ENCODE data around the gene TEAD4. TPM values are rescaled to one million over a fixed set of nuclear protein-coding genes. Genes with fewer than 3 reads are reported as not detected.
A peak's percentile ranks its signal among the peaks of the same experiment; 100 is the strongest.

The TEAD4 gene
- total RNA-seq, 1 donor from 2014 or later: 48.8 TPM

DNA sequence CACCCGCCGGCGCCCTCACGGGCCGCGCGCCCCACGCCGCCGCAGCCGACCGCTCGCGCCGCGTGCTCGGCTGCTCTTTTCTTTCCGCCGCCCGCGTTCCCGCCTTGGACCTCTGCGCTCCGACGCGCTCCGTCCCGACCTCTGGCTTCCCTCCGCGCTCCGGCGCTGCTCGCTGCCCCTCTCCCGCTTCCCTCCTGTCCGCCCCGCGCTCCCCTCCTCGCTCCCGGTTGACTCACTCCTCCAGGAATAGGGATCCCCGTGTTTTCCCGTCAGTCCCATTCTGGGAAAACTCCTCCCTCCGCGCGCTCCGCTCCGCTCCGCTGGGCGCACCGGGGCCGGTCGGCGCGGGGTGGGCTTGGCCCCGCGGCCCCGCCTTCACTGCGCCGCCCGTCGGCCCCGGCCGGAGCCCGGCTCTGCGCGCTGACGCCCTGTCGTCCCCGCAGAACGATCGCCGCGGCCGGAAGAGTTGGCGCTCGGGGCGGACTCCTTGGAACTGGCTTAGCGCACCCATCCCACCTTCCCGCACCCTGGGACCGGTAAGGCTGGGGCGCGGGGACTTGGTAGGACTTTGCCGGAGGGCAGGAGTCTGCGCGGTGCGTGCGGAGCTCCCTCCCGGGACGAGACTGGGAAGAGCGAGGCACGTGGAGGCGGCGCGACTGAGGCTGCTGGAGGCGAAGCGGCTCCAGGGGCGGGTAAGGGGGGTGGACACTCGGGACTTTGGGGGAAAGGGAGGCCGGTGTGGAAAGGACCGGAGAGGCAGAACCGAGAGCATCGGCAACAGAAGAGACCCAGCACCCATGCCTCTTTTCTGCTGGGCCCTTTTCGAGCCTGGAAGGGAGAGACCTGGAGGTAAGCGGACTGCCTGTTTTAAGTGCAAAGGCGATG is 550 bp downstream of the TEAD4 start:
- peak overlapping the region; percentile 73 for H3K4me3 ChIP-seq (ENCODE audit: low read depth, low read length)
- TF ChIP-seq, protein P1, sequence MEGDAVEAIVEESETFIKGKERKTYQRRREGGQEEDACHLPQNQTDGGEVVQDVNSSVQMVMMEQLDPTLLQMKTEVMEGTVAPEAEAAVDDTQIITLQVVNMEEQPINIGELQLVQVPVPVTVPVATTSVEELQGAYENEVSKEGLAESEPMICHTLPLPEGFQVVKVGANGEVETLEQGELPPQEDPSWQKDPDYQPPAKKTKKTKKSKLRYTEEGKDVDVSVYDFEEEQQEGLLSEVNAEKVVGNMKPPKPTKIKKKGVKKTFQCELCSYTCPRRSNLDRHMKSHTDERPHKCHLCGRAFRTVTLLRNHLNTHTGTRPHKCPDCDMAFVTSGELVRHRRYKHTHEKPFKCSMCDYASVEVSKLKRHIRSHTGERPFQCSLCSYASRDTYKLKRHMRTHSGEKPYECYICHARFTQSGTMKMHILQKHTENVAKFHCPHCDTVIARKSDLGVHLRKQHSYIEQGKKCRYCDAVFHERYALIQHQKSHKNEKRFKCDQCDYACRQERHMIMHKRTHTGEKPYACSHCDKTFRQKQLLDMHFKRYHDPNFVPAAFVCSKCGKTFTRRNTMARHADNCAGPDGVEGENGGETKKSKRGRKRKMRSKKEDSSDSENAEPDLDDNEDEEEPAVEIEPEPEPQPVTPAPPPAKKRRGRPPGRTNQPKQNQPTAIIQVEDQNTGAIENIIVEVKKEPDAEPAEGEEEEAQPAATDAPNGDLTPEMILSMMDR (conservative IDR thresholded peaks at IDR 0.05; ENCODE audit: low read depth, low read length): no peak
- peak; percentile 9 for DNase-seq (ENCODE audit: low read depth)

DNA sequence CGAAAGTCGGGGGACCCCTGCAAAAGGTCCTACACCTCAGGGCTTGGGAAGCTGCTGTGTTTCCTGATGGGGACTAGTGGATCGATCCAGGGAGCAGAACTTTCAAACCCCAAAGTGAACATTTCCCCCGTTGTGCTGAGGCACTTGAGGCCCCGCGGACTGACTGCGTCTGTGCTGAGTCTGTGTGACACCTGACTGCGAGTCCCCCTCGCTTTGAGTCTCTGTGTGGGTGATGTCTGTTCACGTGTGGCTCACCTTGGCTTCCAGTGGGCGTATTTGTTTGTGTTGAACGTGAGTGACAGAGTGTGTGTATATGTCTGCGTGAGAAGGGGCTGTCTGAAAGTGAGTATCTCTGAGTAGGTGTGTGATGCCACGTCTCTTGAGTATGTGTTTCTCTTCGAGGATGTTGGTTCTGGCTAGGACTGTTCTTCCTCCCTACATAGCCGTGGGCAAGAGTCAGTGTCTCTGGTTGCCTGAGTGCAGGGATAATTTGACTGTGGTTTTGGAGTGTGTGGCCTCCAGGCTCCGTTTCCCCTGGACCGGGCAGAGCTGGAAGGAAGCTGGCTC is 1.3 kb downstream of the TEAD4 start:
- peak; percentile 4 for DNase-seq (ENCODE audit: low read depth)
- TF ChIP-seq, protein P1 (conservative IDR thresholded peaks at IDR 0.05; ENCODE audit: low read depth, low read length): no peak
- H3K4me3 ChIP-seq (ENCODE audit: low read depth, low read length): peak overlapping the region; percentile 73

DNA sequence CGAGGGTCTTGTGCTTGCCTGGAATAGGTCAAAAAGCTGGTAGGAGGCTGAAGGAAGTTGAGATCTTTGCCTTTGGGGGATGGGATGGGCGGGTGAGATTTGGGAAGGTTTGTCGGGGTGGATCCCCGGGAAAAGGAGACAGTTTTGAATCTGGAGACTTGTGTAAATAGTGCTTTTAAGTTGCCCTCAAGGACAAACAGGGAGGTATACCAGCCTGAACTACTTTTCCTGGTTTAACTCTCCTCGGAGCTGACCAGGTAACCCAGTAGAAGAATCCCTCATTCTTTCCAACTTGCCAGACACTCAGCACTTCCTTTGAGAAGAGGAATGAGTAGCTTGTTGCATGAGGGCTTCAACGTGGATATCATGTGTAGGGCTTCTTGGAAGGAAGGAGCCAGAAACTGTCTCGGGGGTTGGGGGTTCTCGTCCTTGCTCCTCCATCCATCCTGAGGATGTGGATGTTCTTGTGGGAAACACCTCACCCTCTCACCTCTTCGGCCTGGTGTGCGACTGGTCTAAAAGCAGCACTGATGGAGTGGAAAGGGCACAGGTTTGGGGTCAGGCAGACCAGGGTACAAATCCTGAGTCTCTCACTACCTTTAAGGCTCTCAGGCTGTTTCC is 1.9 kb downstream of the TEAD4 start:
- TF ChIP-seq, protein P1 (conservative IDR thresholded peaks at IDR 0.05; ENCODE audit: low read depth, low read length): no peak
- H3K4me3 ChIP-seq (ENCODE audit: low read depth, low read length): peak overlapping the region; percentile 73
- DNase-seq (ENCODE audit: low read depth): no peak

DNA sequence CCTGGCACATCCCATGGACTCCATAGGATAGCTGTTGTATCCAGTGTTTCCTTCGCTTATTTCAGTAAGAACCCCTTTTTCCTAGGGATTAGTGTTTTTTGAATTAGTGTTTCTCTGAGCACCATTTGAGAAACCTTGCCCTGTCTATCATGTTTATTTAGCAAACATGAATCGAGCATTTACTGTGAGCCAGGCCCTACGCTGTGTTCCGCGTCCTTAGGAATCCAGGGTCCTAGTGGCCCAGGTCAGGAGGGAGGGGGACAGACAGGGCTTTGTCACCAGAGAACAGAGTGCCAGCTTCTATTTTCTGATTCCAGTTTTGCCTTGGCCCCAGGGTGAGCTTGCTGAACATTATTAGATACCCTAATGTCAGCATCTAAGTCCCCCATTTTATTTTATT is 2.5 kb downstream of the TEAD4 start:
- no peak overlapping the region for H3K4me3 ChIP-seq (ENCODE audit: low read depth, low read length)
- TF ChIP-seq, protein P1 (conservative IDR thresholded peaks at IDR 0.05; ENCODE audit: low read depth, low read length): no peak
- no peak for DNase-seq (ENCODE audit: low read depth)

DNA sequence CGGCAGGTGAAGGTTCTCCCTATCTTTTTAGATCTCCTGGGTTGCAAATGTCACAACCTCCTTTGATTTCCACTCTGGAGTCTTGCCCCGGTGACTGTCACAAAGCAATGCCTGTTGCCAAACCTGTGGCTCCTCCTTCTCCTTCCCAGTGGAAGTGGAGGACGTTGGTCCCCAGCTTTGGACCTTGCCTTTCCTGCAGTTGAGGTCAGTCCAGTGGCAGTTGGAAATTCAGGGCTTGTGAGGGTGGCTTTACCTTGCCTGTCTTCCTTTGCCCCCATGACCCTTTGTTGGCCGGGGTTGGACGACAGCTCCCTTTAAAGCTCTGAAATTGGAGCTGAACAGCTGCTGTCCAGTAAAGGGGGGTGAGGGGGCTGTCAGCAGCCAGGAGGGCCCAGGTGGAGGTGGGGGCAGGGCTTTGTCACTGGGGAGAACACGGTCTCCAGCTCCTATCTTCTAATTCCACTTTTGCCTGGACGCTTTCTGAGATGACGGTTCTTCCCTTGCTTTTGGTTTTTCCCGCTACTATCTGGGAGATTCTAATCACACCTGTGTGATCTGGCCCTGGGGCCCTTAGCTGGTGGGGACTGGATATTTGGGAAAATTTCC is 4.1 kb downstream of the TEAD4 start:
- TF ChIP-seq, protein P1 (conservative IDR thresholded peaks at IDR 0.05; ENCODE audit: low read depth, low read length): no peak
- no peak overlapping the region for H3K4me3 ChIP-seq (ENCODE audit: low read depth, low read length)
- DNase-seq (ENCODE audit: low read depth): no peak

DNA sequence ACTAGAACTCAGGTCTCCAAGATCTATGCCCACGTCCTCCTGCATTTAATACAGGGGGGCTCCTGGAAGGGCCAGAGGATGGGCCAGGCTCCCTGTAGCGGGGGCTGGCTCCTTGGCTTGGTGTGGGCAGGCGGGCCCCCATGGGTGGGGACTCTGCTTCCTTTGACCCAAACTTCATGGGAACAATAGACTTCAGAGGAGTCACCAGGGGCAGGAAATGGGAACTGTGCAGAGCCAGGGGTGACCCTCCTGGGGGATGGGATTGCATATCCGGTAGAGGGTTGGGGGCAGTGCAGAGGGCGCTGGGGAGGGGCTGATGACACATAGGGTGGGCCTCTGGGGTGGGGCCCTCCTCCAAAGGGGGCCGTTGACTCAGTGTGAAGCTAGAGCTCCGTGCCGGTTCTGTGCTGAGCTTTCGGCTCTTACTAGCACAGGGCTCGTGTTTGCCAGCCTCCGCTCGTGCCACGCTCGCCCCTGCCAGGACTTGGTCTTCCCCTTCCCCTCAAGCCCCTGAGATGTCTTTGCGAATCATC is 4.6 kb downstream of the TEAD4 start:
- DNase-seq (ENCODE audit: low read depth): no peak
- H3K4me3 ChIP-seq (ENCODE audit: low read depth, low read length): no peak overlapping the region
- TF ChIP-seq, protein P1 (conservative IDR thresholded peaks at IDR 0.05; ENCODE audit: low read depth, low read length): no peak

Measured in epithelial cell of proximal tubule (primary cell).